ENCODE results near the gene PIRT. TPM values are rescaled to one million over a fixed set of nuclear protein-coding genes. Genes with fewer than 3 reads are reported as not detected.

PIRT gene
- total RNA-seq, 1 donor from 2014 or later = not detected

DNA sequence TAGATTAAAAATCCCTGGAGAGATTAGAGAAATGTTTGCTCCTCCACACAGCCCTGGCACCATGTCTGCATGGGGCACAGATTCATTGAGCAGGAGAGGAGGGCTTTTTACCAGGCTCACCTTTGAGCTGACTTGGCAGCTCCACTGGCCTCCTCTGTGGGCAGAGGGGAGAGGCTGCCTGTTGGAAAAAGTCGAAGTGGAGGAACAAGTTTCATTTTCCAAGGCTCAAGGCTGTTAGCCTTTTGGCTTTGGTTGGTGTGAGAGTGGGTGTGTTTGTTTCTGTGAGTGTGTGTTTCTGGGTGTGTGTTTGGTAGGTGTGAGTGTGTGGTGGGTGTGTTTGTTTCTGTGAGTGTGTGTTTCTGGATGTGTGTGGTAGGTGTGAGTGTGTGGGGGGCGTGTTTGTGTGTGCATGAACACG is 39.5 kb downstream of the PIRT start:
- Mint-ChIP-seq H3K4me3 (ENCODE audit: unreplicated experiment) (no peak overlapping the region), H3K27ac (ENCODE audit: unreplicated experiment) (no peak overlapping the region), H3K27me3 (ENCODE audit: unreplicated experiment) (no peaks in the 10 kb centered on the region), H3K36me3 (ENCODE audit: unreplicated experiment) (no peaks in the 10 kb centered on the region), H3K4me1 (ENCODE audit: unreplicated experiment) (no peaks in the 10 kb centered on the region), H3K9me3 (ENCODE audit: unreplicated experiment) (peaks cover 4% of the 10 kb centered on the region)
- TF ChIP-seq, protein P1, sequence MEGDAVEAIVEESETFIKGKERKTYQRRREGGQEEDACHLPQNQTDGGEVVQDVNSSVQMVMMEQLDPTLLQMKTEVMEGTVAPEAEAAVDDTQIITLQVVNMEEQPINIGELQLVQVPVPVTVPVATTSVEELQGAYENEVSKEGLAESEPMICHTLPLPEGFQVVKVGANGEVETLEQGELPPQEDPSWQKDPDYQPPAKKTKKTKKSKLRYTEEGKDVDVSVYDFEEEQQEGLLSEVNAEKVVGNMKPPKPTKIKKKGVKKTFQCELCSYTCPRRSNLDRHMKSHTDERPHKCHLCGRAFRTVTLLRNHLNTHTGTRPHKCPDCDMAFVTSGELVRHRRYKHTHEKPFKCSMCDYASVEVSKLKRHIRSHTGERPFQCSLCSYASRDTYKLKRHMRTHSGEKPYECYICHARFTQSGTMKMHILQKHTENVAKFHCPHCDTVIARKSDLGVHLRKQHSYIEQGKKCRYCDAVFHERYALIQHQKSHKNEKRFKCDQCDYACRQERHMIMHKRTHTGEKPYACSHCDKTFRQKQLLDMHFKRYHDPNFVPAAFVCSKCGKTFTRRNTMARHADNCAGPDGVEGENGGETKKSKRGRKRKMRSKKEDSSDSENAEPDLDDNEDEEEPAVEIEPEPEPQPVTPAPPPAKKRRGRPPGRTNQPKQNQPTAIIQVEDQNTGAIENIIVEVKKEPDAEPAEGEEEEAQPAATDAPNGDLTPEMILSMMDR (IDR thresholded peaks at IDR 0.05) = no peak
- DNase-seq (ENCODE audit: extremely low spot score, unreplicated experiment) = no peak

DNA sequence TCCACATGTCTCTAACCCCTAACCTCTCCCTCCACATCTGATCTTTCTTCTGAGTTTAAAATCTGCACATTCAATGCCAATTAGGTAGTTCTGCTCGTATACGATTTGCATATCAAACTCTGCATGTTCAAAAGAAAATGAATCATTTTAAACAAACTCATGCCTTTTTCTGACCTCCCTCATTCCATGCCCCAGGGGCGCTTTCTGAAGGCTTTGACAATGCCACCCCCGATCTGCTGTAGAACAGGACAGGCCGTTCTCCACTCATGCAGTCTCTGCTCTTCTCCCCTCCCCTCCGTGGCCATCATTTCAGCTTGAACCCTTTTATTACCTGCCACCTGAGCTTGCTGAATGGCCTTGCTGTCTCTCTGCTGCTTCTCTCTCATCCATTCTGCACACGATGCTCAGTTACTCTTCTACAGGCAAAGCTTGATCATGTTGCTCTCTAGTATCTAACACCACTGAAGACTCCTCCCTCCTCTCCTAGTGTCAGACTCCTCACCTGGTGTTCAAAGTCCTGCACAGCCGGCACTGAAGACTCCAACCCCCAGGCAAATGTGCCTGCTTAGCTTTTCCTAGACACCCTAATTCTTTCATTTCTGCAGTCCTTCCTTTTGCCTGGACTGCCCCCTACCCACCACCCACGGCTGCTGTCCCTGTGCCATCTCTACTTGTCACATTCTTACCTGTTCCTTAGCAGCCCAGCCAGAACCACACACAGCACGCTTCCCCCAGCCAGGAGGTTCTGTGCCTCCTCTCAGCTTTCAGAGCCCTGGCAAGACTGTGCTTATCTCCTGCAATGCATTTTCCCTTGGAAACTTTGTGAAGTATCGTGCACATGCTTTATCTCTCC is 40.2 kb downstream of the PIRT start:
- peaks cover 4% of the 10 kb centered on the region for H3K9me3 Mint-ChIP-seq (ENCODE audit: unreplicated experiment)
- H3K4me3 Mint-ChIP-seq (ENCODE audit: unreplicated experiment) = no peak overlapping the region
- DNase-seq (ENCODE audit: extremely low spot score, unreplicated experiment) = no peak
- TF ChIP-seq, protein P1 (IDR thresholded peaks at IDR 0.05) = no peak
- H3K27me3 Mint-ChIP-seq (ENCODE audit: unreplicated experiment) = no peaks in the 10 kb centered on the region
- H3K36me3 Mint-ChIP-seq (ENCODE audit: unreplicated experiment) = no peaks in the 10 kb centered on the region
- H3K27ac Mint-ChIP-seq (ENCODE audit: unreplicated experiment) = no peak overlapping the region
- no peaks in the 10 kb centered on the region for H3K4me1 Mint-ChIP-seq (ENCODE audit: unreplicated experiment)

DNA sequence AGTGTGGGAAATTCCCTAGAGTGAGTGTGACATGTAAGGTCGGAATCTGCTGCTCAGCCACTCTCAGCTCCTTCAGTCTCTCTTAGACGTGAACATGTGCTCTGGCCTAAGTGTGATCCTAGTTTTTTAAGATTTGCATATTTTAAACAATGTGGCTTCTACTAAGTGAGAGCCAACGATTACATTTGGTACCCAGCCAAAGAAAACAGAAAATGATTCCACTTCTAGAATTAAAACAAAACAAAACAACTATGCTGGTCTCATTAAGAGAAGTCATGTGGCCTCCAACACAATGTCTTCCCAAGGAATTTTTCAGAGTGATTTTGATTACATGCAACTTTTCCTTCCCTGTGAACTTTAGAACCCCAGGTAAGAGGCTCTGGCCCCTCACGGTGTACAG is 44.1 kb downstream of the PIRT start:
- no peaks in the 10 kb centered on the region for H3K9me3 Mint-ChIP-seq (ENCODE audit: unreplicated experiment)
- H3K36me3 Mint-ChIP-seq (ENCODE audit: unreplicated experiment) = no peaks in the 10 kb centered on the region
- no peak overlapping the region for H3K4me3 Mint-ChIP-seq (ENCODE audit: unreplicated experiment)
- no peak overlapping the region for H3K27ac Mint-ChIP-seq (ENCODE audit: unreplicated experiment)
- no peak for DNase-seq (ENCODE audit: extremely low spot score, unreplicated experiment)
- TF ChIP-seq, protein P1 (IDR thresholded peaks at IDR 0.05) = no peak
- H3K4me1 Mint-ChIP-seq (ENCODE audit: unreplicated experiment) = no peaks in the 10 kb centered on the region
- no peaks in the 10 kb centered on the region for H3K27me3 Mint-ChIP-seq (ENCODE audit: unreplicated experiment)

DNA sequence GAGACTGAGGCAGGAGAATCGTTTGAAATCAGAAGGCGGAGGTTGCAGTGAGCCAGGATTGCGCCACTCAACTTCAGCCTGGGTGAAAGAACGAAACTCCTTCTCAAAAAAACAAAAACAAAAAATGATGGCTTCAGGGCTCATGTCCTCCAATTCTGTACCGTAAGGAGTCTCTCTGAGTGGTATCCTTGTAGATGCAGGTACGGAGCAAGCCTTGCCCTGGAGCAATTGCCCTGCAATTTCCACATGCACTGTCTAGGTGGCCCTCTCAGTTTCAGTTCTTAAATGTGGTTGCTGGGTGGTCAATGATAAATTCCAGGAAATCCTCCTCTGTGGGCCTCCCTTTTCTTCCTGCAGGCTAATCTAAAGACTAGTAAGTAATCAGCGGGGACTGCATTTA is 44.6 kb downstream of the PIRT start:
- Mint-ChIP-seq H3K27ac (ENCODE audit: unreplicated experiment) (no peak overlapping the region), H3K4me3 (ENCODE audit: unreplicated experiment) (no peak overlapping the region)
- TF ChIP-seq, protein P1 (IDR thresholded peaks at IDR 0.05) = no peak

DNA sequence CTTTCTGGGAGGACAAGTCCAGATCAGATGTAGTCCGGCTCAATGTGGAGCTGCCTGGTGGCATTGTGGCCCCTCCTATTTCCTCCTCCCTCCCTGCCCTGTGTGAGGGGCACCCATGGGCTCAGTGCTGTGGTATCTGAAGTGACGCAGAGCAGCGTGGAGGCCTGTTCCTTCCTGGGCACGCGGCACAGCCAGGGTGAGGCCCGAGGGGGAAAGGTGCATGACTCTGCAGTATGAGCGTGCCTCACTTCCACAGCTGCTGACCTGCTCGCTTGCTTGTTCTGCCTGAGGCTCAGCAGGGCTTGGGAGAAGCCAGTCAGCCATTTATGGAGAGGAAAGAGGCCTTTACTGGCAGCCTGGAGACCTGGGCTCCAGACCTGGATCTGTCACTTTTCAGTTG is 45.7 kb downstream of the PIRT start:
- H3K9me3 Mint-ChIP-seq (ENCODE audit: unreplicated experiment) = no peaks in the 10 kb centered on the region
- H3K27ac Mint-ChIP-seq (ENCODE audit: unreplicated experiment) = no peak overlapping the region
- H3K27me3 Mint-ChIP-seq (ENCODE audit: unreplicated experiment) = no peaks in the 10 kb centered on the region
- TF ChIP-seq, protein P1 (IDR thresholded peaks at IDR 0.05) = no peak
- no peak for DNase-seq (ENCODE audit: extremely low spot score, unreplicated experiment)
- no peak overlapping the region for H3K4me3 Mint-ChIP-seq (ENCODE audit: unreplicated experiment)
- H3K36me3 Mint-ChIP-seq (ENCODE audit: unreplicated experiment) = no peaks in the 10 kb centered on the region
- H3K4me1 Mint-ChIP-seq (ENCODE audit: unreplicated experiment) = no peaks in the 10 kb centered on the region

More for the DNA sequence above, 44.6 kb downstream of the PIRT start:
- no peaks in the 10 kb centered on the region for H3K27me3 Mint-ChIP-seq (ENCODE audit: unreplicated experiment)
- H3K4me1 Mint-ChIP-seq (ENCODE audit: unreplicated experiment) = no peaks in the 10 kb centered on the region
- no peaks in the 10 kb centered on the region for H3K36me3 Mint-ChIP-seq (ENCODE audit: unreplicated experiment)
- no peaks in the 10 kb centered on the region for H3K9me3 Mint-ChIP-seq (ENCODE audit: unreplicated experiment)
- DNase-seq (ENCODE audit: extremely low spot score, unreplicated experiment) = no peak
